Measurements from ENCODE around the gene G2E3.

GRCh38 chr14:30584058-30584630 lies 25.2 kb downstream of the G2E3 start:
- no peak for TF ChIP-seq CTCF (conservative IDR thresholded peaks at IDR 0.05; ENCODE audit: low read depth in 2 of 2)
- TF ChIP-seq POLR2AphosphoS5 (IDR thresholded peaks at IDR 0.05; ENCODE audit: low read depth) = no peak
- no peak for TF ChIP-seq EZH2 (IDR thresholded peaks at IDR 0.05; ENCODE audit: low read depth, unreplicated experiment)
- no peak for TF ChIP-seq JUNB (IDR thresholded peaks at IDR 0.05; ENCODE audit: unreplicated experiment)
- no peak for TF ChIP-seq REST (IDR thresholded peaks at IDR 0.05; ENCODE audit: unreplicated experiment)
- TF ChIP-seq CREB1 (CRISPR knock-in tag; IDR thresholded peaks at IDR 0.05; ENCODE audit: low read depth) = no peak
- TF ChIP-seq STAT1 (IDR thresholded peaks at IDR 0.05; ENCODE audit: unreplicated experiment) = no peak
- no peak for TF ChIP-seq EZH2phosphoT487 (IDR thresholded peaks at IDR 0.05; ENCODE audit: unreplicated experiment)
- no peak for TF ChIP-seq NANOG (IDR thresholded peaks at IDR 0.05; ENCODE audit: borderline replicate concordance)
- TF ChIP-seq, protein P1, sequence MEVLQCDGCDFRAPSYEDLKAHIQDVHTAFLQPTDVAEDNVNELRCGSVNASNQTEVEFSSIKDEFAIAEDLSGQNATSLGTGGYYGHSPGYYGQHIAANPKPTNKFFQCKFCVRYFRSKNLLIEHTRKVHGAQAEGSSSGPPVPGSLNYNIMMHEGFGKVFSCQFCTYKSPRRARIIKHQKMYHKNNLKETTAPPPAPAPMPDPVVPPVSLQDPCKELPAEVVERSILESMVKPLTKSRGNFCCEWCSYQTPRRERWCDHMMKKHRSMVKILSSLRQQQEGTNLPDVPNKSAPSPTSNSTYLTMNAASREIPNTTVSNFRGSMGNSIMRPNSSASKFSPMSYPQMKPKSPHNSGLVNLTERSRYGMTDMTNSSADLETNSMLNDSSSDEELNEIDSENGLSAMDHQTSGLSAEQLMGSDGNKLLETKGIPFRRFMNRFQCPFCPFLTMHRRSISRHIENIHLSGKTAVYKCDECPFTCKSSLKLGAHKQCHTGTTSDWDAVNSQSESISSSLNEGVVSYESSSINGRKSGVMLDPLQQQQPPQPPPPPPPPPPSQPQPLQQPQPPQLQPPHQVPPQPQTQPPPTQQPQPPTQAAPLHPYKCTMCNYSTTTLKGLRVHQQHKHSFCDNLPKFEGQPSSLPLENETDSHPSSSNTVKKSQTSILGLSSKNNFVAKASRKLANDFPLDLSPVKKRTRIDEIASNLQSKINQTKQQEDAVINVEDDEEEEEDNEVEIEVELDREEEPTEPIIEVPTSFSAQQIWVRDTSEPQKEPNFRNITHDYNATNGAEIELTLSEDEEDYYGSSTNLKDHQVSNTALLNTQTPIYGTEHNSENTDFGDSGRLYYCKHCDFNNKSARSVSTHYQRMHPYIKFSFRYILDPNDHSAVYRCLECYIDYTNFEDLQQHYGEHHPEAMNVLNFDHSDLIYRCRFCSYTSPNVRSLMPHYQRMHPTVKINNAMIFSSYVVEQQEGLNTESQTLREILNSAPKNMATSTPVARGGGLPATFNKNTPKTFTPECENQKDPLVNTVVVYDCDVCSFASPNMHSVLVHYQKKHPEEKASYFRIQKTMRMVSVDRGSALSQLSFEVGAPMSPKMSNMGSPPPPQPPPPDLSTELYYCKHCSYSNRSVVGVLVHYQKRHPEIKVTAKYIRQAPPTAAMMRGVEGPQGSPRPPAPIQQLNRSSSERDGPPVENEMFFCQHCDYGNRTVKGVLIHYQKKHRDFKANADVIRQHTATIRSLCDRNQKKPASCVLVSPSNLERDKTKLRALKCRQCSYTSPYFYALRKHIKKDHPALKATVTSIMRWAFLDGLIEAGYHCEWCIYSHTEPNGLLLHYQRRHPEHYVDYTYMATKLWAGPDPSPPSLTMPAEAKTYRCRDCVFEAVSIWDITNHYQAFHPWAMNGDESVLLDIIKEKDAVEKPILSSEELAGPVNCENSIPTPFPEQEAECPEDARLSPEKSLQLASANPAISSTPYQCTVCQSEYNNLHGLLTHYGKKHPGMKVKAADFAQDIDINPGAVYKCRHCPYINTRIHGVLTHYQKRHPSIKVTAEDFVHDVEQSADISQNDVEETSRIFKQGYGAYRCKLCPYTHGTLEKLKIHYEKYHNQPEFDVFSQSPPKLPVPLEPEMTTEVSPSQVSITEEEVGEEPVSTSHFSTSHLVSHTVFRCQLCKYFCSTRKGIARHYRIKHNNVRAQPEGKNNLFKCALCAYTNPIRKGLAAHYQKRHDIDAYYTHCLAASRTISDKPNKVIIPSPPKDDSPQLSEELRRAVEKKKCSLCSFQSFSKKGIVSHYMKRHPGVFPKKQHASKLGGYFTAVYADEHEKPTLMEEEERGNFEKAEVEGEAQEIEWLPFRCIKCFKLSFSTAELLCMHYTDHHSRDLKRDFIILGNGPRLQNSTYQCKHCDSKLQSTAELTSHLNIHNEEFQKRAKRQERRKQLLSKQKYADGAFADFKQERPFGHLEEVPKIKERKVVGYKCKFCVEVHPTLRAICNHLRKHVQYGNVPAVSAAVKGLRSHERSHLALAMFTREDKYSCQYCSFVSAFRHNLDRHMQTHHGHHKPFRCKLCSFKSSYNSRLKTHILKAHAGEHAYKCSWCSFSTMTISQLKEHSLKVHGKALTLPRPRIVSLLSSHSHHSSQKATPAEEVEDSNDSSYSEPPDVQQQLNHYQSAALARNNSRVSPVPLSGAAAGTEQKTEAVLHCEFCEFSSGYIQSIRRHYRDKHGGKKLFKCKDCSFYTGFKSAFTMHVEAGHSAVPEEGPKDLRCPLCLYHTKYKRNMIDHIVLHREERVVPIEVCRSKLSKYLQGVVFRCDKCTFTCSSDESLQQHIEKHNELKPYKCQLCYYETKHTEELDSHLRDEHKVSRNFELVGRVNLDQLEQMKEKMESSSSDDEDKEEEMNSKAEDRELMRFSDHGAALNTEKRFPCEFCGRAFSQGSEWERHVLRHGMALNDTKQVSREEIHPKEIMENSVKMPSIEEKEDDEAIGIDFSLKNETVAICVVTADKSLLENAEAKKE (CRISPR knock-in tag; IDR thresholded peaks at IDR 0.05) = no peak
- no peak for TF ChIP-seq ZNF331 (CRISPR knock-in tag; IDR thresholded peaks at IDR 0.05; ENCODE audit: low read depth)
- TF ChIP-seq ZNF114 (CRISPR knock-in tag; IDR thresholded peaks at IDR 0.05) = no peak
- TF ChIP-seq ETS1 (IDR thresholded peaks at IDR 0.05) = no peak
